ENCODE data around the gene VSTM2B. TPM values are rescaled to one million over a fixed set of nuclear protein-coding genes. Genes with fewer than 3 reads are reported as not detected.

The VSTM2B gene
- total RNA-seq, 1 donor from 2014 or later: not detected

DNA sequence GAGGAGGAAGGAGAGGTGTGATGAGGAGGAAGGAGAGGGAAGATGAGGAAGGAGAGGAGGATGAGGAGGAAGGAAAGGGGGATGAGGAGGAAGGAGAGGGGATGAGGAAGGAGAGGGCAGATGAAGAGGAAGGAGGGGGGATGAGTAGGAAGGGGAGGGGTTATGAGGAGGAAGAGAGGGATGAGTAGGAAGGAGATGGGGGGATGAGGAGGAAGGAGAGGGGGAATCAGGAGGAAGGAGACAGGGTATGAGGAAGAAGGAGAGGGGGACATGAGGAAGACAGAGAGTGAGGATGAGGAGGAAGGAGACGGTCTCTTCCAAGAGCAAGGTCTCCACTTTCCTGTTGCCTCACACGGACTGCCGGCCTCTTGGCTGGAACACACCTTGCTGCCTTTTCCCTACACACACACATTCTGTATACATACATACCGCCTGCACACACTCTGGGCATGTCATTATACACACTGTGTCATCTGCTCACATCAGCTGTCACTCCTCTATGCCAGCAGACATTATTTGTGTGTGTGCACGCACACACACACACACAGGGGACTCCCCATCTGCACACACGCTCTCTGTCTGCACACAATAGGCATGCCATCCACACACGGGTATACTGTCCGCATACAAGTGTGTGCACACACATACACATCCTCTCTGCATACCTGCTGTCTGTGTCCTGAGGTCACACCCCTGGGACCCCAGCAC is 11.1 kb upstream of the VSTM2B start:
- Histone ChIP-seq H3K27ac (ENCODE audit: low read depth, low read length) (no peak overlapping the region), H3K36me3 (ENCODE audit: control insufficient read depth in 3 of 3, insufficient read depth in 3 of 3, low read length in 3 of 3) (no peaks in the 10 kb centered on the region), H3K27me3 (ENCODE audit: control insufficient read depth in 3 of 3, insufficient read depth in 3 of 3, low read length in 3 of 3) (peaks cover 8 to 36% (median 34%) of the 10 kb centered on the region in 3 donors), H3K9me3 (ENCODE audit: control insufficient read depth in 3 of 3, low read length in 3 of 3) (no peaks in the 10 kb centered on the region), H3K4me1 (ENCODE audit: control insufficient read depth in 3 of 3, insufficient read depth in 3 of 3, low read length in 3 of 3) (no peaks in the 10 kb centered on the region), H3K9ac (ENCODE audit: low read depth in 1 of 3, low read length in 3 of 3) (no peak overlapping the region), H3K4me3 (ENCODE audit: low read length in 3 of 3) (no peak overlapping the region)

GRCh38 chr19:29515233-29515619 is 10.6 kb upstream of the VSTM2B start:
- no peak overlapping the region for H3K27ac ChIP-seq (ENCODE audit: low read depth, low read length)
- H3K9ac ChIP-seq (ENCODE audit: low read depth in 1 of 3, low read length in 3 of 3): no peak overlapping the region
- H3K27me3 ChIP-seq (ENCODE audit: control insufficient read depth in 3 of 3, insufficient read depth in 3 of 3, low read length in 3 of 3): peaks cover 6 to 36% (median 36%) of the 10 kb centered on the region in 3 donors
- H3K4me3 ChIP-seq (ENCODE audit: low read length in 3 of 3): no peak overlapping the region
- no peaks in the 10 kb centered on the region for H3K36me3 ChIP-seq (ENCODE audit: control insufficient read depth in 3 of 3, insufficient read depth in 3 of 3, low read length in 3 of 3)
- no peaks in the 10 kb centered on the region for H3K4me1 ChIP-seq (ENCODE audit: control insufficient read depth in 3 of 3, insufficient read depth in 3 of 3, low read length in 3 of 3)
- no peaks in the 10 kb centered on the region for H3K9me3 ChIP-seq (ENCODE audit: control insufficient read depth in 3 of 3, low read length in 3 of 3)

DNA sequence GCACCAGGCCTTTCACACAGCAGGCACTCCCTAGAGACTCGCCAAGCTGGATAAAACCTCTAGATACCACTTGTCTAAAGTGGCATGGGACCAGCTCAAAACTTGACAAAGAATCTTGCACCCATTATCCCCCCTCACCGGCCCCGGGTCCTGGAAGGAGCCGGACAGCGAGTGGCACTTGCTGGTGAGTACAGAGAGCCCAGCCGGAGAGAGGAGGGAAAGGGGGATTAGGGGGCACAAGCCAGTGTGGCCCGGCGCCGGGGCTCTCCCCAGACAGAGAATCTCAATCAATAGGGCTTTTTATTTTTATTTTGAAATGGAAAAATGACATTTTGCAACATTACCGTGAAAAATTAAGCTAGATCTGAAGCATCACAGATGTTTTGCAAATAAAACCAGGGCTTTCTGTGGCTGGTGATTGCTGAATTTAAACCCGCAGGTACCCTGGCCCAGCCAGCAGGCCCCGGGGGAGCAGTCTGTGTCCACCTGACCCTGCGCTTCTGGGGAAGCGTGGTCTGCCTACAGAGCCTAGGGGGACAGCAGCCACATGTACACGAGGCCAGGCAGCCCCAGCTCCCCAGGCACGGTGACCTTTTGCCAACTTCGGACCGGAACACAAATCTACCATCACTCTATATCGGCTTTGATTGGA is 10.0 kb upstream of the VSTM2B start:
- Histone ChIP-seq H3K9ac (ENCODE audit: low read depth in 1 of 3, low read length in 3 of 3) (no peak overlapping the region), H3K36me3 (ENCODE audit: control insufficient read depth in 3 of 3, insufficient read depth in 3 of 3, low read length in 3 of 3) (no peaks in the 10 kb centered on the region), H3K9me3 (ENCODE audit: control insufficient read depth in 3 of 3, low read length in 3 of 3) (no peaks in the 10 kb centered on the region), H3K4me3 (ENCODE audit: low read length in 3 of 3) (no peak overlapping the region), H3K27ac (ENCODE audit: low read depth, low read length) (no peak overlapping the region), H3K27me3 (ENCODE audit: control insufficient read depth in 3 of 3, insufficient read depth in 3 of 3, low read length in 3 of 3) (peaks cover 2 to 38% (median 36%) of the 10 kb centered on the region in 3 donors), H3K4me1 (ENCODE audit: control insufficient read depth in 3 of 3, insufficient read depth in 3 of 3, low read length in 3 of 3) (no peaks in the 10 kb centered on the region)

- Histone ChIP-seq H3K36me3 (ENCODE audit: control insufficient read depth in 3 of 3, insufficient read depth in 3 of 3, low read length in 3 of 3) (no peaks in the 10 kb centered on the region), H3K4me3 (ENCODE audit: low read length in 3 of 3) (no peak overlapping the region), H3K4me1 (ENCODE audit: control insufficient read depth in 3 of 3, insufficient read depth in 3 of 3, low read length in 3 of 3) (no peaks in the 10 kb centered on the region), H3K9me3 (ENCODE audit: control insufficient read depth in 3 of 3, low read length in 3 of 3) (no peaks in the 10 kb centered on the region), H3K27me3 (ENCODE audit: control insufficient read depth in 3 of 3, insufficient read depth in 3 of 3, low read length in 3 of 3) (peaks cover 2 to 36% (median 35%) of the 10 kb centered on the region in 3 donors), H3K9ac (ENCODE audit: low read depth in 1 of 3, low read length in 3 of 3) (no peak overlapping the region), H3K27ac (ENCODE audit: low read depth, low read length) (no peak overlapping the region)
Measured at GRCh38 chr19:29516358-29516725, 9.5 kb upstream of the VSTM2B start.

DNA sequence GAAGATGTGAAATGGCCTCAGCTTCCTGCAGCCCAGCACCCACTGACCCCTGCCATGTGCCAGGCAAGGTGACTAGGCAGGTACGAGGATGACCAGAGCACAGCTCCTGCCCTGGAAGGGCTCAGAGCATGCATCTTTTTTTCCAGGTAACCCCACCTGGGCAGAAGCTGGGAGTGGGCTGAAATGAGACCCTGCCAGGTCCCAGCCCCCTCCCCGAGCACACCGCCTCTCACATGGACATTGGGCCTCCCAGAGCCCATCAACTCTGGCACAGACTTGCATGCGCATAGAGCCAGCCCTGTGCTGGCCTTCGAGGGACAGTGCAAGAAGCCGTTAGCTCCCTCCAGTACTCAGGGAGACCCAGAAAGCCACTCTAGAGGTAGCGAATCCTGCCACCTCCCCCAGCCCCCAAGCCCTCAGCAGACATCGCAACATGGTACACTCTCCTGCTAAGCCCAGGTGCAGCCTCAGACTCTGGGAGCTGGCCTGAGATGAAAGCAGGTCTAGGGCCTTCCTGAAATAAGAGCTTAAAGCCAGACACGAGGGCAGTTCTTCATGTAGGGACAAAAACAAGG is 8.9 kb upstream of the VSTM2B start:
- Histone ChIP-seq H3K4me3 (ENCODE audit: low read length in 3 of 3) (no peak overlapping the region), H3K9ac (ENCODE audit: low read depth in 1 of 3, low read length in 3 of 3) (no peak overlapping the region), H3K27ac (ENCODE audit: low read depth, low read length) (no peak overlapping the region), H3K27me3 (ENCODE audit: control insufficient read depth in 3 of 3, insufficient read depth in 3 of 3, low read length in 3 of 3) (peaks cover 8 to 40% (median 38%) of the 10 kb centered on the region in 3 donors), H3K9me3 (ENCODE audit: control insufficient read depth in 3 of 3, low read length in 3 of 3) (no peaks in the 10 kb centered on the region), H3K36me3 (ENCODE audit: control insufficient read depth in 3 of 3, insufficient read depth in 3 of 3, low read length in 3 of 3) (no peaks in the 10 kb centered on the region), H3K4me1 (ENCODE audit: control insufficient read depth in 3 of 3, insufficient read depth in 3 of 3, low read length in 3 of 3) (no peaks in the 10 kb centered on the region)

DNA sequence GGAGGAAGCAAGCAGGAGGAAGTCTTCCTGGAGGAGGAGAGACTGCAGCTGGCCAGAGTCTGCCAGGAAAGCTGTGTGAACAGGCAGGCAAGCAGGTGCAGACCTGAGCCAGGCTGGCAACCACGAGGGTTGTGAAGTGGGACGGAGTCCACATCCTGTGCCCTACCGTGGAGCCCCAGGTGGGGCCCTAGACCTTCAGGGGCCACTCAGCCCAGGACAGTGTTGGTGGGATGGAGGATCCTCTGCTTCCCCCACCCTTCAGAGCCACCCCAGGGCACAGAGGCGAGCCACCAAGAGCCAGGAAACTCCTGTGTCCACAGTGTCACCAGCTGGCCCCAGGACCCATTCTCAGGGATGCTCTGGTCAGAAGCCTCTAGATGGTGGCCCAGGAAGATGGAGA is 8.4 kb upstream of the VSTM2B start:
- no peaks in the 10 kb centered on the region for H3K4me1 ChIP-seq (ENCODE audit: control insufficient read depth in 3 of 3, insufficient read depth in 3 of 3, low read length in 3 of 3)
- no peaks in the 10 kb centered on the region for H3K36me3 ChIP-seq (ENCODE audit: control insufficient read depth in 3 of 3, insufficient read depth in 3 of 3, low read length in 3 of 3)
- peaks cover 12 to 41% (median 37%) of the 10 kb centered on the region in 3 donors for H3K27me3 ChIP-seq (ENCODE audit: control insufficient read depth in 3 of 3, insufficient read depth in 3 of 3, low read length in 3 of 3)
- no peak overlapping the region for H3K9ac ChIP-seq (ENCODE audit: low read depth in 1 of 3, low read length in 3 of 3)
- no peaks in the 10 kb centered on the region for H3K9me3 ChIP-seq (ENCODE audit: control insufficient read depth in 3 of 3, low read length in 3 of 3)
- H3K4me3 ChIP-seq (ENCODE audit: low read length in 3 of 3): no peak overlapping the region
- no peak overlapping the region for H3K27ac ChIP-seq (ENCODE audit: low read depth, low read length)

- Histone ChIP-seq H3K27me3 (ENCODE audit: control insufficient read depth in 3 of 3, insufficient read depth in 3 of 3, low read length in 3 of 3) (peaks cover 13 to 42% (median 38%) of the 10 kb centered on the region in 3 donors), H3K9ac (ENCODE audit: low read depth in 1 of 3, low read length in 3 of 3) (no peak overlapping the region), H3K9me3 (ENCODE audit: control insufficient read depth in 3 of 3, low read length in 3 of 3) (no peaks in the 10 kb centered on the region), H3K4me1 (ENCODE audit: control insufficient read depth in 3 of 3, insufficient read depth in 3 of 3, low read length in 3 of 3) (no peaks in the 10 kb centered on the region), H3K4me3 (ENCODE audit: low read length in 3 of 3) (no peak overlapping the region), H3K36me3 (ENCODE audit: control insufficient read depth in 3 of 3, insufficient read depth in 3 of 3, low read length in 3 of 3) (no peaks in the 10 kb centered on the region), H3K27ac (ENCODE audit: low read depth, low read length) (no peak overlapping the region)
Measured at GRCh38 chr19:29517946-29518345, 7.8 kb upstream of the VSTM2B start.

GRCh38 chr19:29519146-29519545 is 6.6 kb upstream of the VSTM2B start:
- Histone ChIP-seq H3K4me3 (ENCODE audit: low read length in 3 of 3) (no peak overlapping the region), H3K9me3 (ENCODE audit: control insufficient read depth in 3 of 3, low read length in 3 of 3) (no peaks in the 10 kb centered on the region), H3K4me1 (ENCODE audit: control insufficient read depth in 3 of 3, insufficient read depth in 3 of 3, low read length in 3 of 3) (no peaks in the 10 kb centered on the region), H3K27ac (ENCODE audit: low read depth, low read length) (no peak overlapping the region), H3K27me3 (ENCODE audit: control insufficient read depth in 3 of 3, insufficient read depth in 3 of 3, low read length in 3 of 3) (peaks cover 24 to 54% (median 50%) of the 10 kb centered on the region in 3 donors), H3K9ac (ENCODE audit: low read depth in 1 of 3, low read length in 3 of 3) (no peak overlapping the region), H3K36me3 (ENCODE audit: control insufficient read depth in 3 of 3, insufficient read depth in 3 of 3, low read length in 3 of 3) (no peaks in the 10 kb centered on the region)

- Histone ChIP-seq H3K27ac (ENCODE audit: low read depth, low read length) (no peak overlapping the region), H3K9ac (ENCODE audit: low read depth in 1 of 3, low read length in 3 of 3) (no peak overlapping the region), H3K4me3 (ENCODE audit: low read length in 3 of 3) (no peak overlapping the region), H3K27me3 (ENCODE audit: control insufficient read depth in 3 of 3, insufficient read depth in 3 of 3, low read length in 3 of 3) (peaks cover 32 to 62% (median 58%) of the 10 kb centered on the region in 3 donors), H3K4me1 (ENCODE audit: control insufficient read depth in 3 of 3, insufficient read depth in 3 of 3, low read length in 3 of 3) (peaks cover 0 to 1% (median 0%) of the 10 kb centered on the region in 3 donors), H3K9me3 (ENCODE audit: control insufficient read depth in 3 of 3, low read length in 3 of 3) (no peaks in the 10 kb centered on the region), H3K36me3 (ENCODE audit: control insufficient read depth in 3 of 3, insufficient read depth in 3 of 3, low read length in 3 of 3) (no peaks in the 10 kb centered on the region)
Measured at GRCh38 chr19:29519931-29520330, 5.9 kb upstream of the VSTM2B start.

- Histone ChIP-seq H3K4me1 (ENCODE audit: control insufficient read depth in 3 of 3, insufficient read depth in 3 of 3, low read length in 3 of 3) (peaks cover 0 to 3% (median under 1%) of the 10 kb centered on the region in 3 donors), H3K4me3 (ENCODE audit: low read length in 3 of 3) (no peak overlapping the region), H3K27me3 (ENCODE audit: control insufficient read depth in 3 of 3, insufficient read depth in 3 of 3, low read length in 3 of 3) (peaks cover 34 to 64% (median 61%) of the 10 kb centered on the region in 3 donors), H3K27ac (ENCODE audit: low read depth, low read length) (no peak overlapping the region), H3K36me3 (ENCODE audit: control insufficient read depth in 3 of 3, insufficient read depth in 3 of 3, low read length in 3 of 3) (no peaks in the 10 kb centered on the region), H3K9me3 (ENCODE audit: control insufficient read depth in 3 of 3, low read length in 3 of 3) (no peaks in the 10 kb centered on the region), H3K9ac (ENCODE audit: low read depth in 1 of 3, low read length in 3 of 3) (no peak overlapping the region)
Measured at GRCh38 chr19:29520390-29520789, 5.4 kb upstream of the VSTM2B start.
